Neural crest cell (in vitro differentiated cells): ENCODE data around the gene PREX1. TPM values are rescaled to one million over a fixed set of nuclear protein-coding genes. Genes with fewer than 3 reads are reported as not detected.

Experiments used
- DNase-seq: peaks from one replicate; pipeline ENCODE4 v3.0.0; 2021; ENCODE audit warnings: low read depth, mixed read lengths, low spot score
- H3K27ac Mint-ChIP-seq: one replicate; pipeline ENCODE4 v1.8.0; 2021; ENCODE audit warnings: mild to moderate bottlenecking, mixed read lengths; ENCODE audit not compliant: unreplicated experiment
- H3K27me3 Mint-ChIP-seq: 2 replicates; pipeline ENCODE4 v1.8.0; 2021; ENCODE audit warnings: low read depth, mild to moderate bottlenecking, mixed read lengths
- H3K36me3 Mint-ChIP-seq: 2 replicates; pipeline ENCODE4 v1.8.0; 2021; ENCODE audit warnings: low read depth, mild to moderate bottlenecking, mixed read lengths
- H3K4me1 Mint-ChIP-seq: 2 replicates; pipeline ENCODE4 v1.8.0; 2021; ENCODE audit warnings: mixed read lengths
- H3K4me3 Mint-ChIP-seq: one replicate; pipeline ENCODE4 v1.8.0; 2021; ENCODE audit warnings: mild to moderate bottlenecking, mixed read lengths
- H3K9me3 Mint-ChIP-seq: 2 replicates; pipeline ENCODE4 v1.8.0; 2021; ENCODE audit warnings: mixed read lengths
- CTCF ChIP-seq: fragments of 200-600 bp; sonication (generic); conservative IDR thresholded peaks from 2 replicates; pipeline ENCODE4 v1.5.0; 2021; ENCODE audit warnings: antibody characterized with exemption, mild to moderate bottlenecking
- total RNA-seq: library from RNA; stranded (reverse); gene quantifications from 2 replicates; pipeline ENCODE4 v1.2.1, GENCODE V29; 2021

Gene PREX1
- total RNA-seq, 1 donor from 2014 or later, result 72.4 TPM

GRCh38 chr20:48774696-48775095 lies 53.1 kb downstream of the PREX1 start:
- Mint-ChIP-seq H3K9me3 (peaks cover 3% of the 10 kb centered on the region), H3K4me1 (peaks cover 36% of the 10 kb centered on the region), H3K36me3 (peaks cover 14% of the 10 kb centered on the region), H3K27ac (peak overlapping the region; percentile 14), H3K4me3 (no peak overlapping the region), H3K27me3 (no peaks in the 10 kb centered on the region)
- no peak for DNase-seq
- TF ChIP-seq CTCF, result no peak

GRCh38 chr20:48773837-48774418 lies 53.9 kb downstream of the PREX1 start:
- no peak for TF ChIP-seq CTCF
- Mint-ChIP-seq H3K27ac (peak overlapping the region; percentile 90), H3K27me3 (no peaks in the 10 kb centered on the region), H3K36me3 (peaks cover 9% of the 10 kb centered on the region), H3K4me3 (no peak overlapping the region), H3K4me1 (peaks cover 43% of the 10 kb centered on the region), H3K9me3 (no peaks in the 10 kb centered on the region)
- no peak for DNase-seq

- Mint-ChIP-seq H3K27ac (no peak overlapping the region), H3K4me3 (no peak overlapping the region), H3K4me1 (peaks cover 55% of the 10 kb centered on the region), H3K9me3 (no peaks in the 10 kb centered on the region), H3K36me3 (peaks cover 11% of the 10 kb centered on the region), H3K27me3 (no peaks in the 10 kb centered on the region)
- no peak for TF ChIP-seq CTCF
- no peak for DNase-seq
Measured at GRCh38 chr20:48772183-48772976, 55.4 kb downstream of the PREX1 start.

- Mint-ChIP-seq H3K4me1 (peaks cover 55% of the 10 kb centered on the region), H3K4me3 (no peak overlapping the region), H3K36me3 (peaks cover 11% of the 10 kb centered on the region), H3K27ac (no peak overlapping the region), H3K27me3 (no peaks in the 10 kb centered on the region), H3K9me3 (peaks cover under 1% of the 10 kb centered on the region)
- TF ChIP-seq CTCF, result no peak
- DNase-seq, result no peak
Measured at GRCh38 chr20:48771542-48771941, 56.3 kb downstream of the PREX1 start.

- no peak for DNase-seq
- Mint-ChIP-seq H3K27ac (no peak overlapping the region), H3K9me3 (peaks cover 3% of the 10 kb centered on the region), H3K4me1 (peaks cover 56% of the 10 kb centered on the region), H3K4me3 (no peak overlapping the region), H3K36me3 (peaks cover 14% of the 10 kb centered on the region), H3K27me3 (no peaks in the 10 kb centered on the region)
- TF ChIP-seq CTCF, result no peak
Measured at GRCh38 chr20:48770700-48771442, 56.9 kb downstream of the PREX1 start.
